Measurements from ENCODE around the gene PDE4C.
A peak's percentile ranks its signal among the peaks of the same experiment; 100 is the strongest.

Gene PDE4C

DNA sequence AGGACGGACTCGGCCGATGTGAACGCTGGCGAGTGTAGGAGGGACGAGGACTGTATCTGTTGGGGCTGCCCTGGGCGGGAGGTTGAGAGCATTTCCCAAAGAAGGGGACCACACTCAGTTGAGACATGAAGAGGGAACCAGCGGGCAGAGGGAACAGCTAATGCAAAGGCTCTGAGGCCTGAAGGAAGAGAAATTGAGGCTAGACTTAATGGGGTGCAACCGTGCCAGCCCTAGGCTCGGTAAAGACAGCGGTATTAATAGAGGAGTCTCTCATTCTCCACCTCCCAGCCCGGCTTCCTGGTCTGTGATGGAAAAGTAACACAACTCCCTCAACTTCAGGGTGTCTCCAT, 32.1 kb downstream of the PDE4C start:
- TF ChIP-seq, protein P1, sequence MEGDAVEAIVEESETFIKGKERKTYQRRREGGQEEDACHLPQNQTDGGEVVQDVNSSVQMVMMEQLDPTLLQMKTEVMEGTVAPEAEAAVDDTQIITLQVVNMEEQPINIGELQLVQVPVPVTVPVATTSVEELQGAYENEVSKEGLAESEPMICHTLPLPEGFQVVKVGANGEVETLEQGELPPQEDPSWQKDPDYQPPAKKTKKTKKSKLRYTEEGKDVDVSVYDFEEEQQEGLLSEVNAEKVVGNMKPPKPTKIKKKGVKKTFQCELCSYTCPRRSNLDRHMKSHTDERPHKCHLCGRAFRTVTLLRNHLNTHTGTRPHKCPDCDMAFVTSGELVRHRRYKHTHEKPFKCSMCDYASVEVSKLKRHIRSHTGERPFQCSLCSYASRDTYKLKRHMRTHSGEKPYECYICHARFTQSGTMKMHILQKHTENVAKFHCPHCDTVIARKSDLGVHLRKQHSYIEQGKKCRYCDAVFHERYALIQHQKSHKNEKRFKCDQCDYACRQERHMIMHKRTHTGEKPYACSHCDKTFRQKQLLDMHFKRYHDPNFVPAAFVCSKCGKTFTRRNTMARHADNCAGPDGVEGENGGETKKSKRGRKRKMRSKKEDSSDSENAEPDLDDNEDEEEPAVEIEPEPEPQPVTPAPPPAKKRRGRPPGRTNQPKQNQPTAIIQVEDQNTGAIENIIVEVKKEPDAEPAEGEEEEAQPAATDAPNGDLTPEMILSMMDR (IDR thresholded peaks at IDR 0.05) = no peak
- Histone ChIP-seq H3K27me3 (no peaks in the 10 kb centered on the region), H3K27ac (peak overlapping the region in 1 of 2 donors; percentile 86), H3K4me3 (peak overlapping the region; percentile 86 to 88), H3K4me1 (peaks cover 0 to 22% (median 16%) of the 10 kb centered on the region in 4 donors), H3K9me3 (no peaks in the 10 kb centered on the region), H3K36me3 (peaks cover 0 to 37% (median 33%) of the 10 kb centered on the region in 3 donors)
- intact Hi-C loops (cut with DNase I; ENCODE audit: low total_unique reads) = no loop called here
- DNase-seq = no peak

DNA sequence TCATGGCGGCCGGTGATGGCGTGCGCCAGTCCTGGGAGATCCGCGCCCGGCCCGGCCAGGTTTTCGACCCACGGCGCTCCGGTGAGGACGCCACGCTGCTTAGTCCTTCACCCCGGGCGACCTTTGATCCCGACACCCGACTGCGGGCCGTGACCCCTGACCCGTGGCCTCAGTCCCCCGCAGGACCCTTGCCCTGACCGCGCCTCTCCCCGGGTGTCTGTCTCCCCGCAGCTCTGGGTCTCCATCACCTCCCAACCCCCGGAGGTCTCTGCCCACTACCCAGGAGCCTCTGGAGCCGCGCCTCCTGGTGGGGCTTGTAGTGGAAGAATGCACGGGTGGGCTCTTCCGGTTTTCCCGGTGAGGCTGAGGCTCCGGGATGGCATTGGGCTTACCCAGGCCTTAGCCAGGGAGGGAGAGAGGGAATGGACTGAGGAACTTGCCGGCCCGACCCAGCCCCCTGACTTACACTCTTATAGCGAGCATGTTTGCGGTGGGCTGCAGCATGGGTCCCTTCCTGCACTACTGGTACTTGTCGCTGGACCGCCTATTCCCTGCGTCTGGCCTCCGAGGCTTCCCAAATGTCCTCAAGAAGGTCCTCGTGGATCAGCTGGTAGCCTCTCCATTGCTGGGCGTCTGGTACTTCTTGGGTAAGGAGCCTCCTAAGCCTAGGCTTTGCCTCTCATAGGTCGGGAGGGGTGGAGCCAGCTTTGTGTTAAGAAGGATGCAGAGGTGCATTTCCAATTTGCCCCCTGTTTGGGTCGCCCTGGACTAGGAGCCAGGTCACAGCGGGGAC, 32.7 kb downstream of the PDE4C start:
- H3K4me1 ChIP-seq = peaks cover 0 to 22% (median 16%) of the 10 kb centered on the region in 4 donors
- peak in 1 of 2 donors; percentile 76 for DNase-seq

DNA sequence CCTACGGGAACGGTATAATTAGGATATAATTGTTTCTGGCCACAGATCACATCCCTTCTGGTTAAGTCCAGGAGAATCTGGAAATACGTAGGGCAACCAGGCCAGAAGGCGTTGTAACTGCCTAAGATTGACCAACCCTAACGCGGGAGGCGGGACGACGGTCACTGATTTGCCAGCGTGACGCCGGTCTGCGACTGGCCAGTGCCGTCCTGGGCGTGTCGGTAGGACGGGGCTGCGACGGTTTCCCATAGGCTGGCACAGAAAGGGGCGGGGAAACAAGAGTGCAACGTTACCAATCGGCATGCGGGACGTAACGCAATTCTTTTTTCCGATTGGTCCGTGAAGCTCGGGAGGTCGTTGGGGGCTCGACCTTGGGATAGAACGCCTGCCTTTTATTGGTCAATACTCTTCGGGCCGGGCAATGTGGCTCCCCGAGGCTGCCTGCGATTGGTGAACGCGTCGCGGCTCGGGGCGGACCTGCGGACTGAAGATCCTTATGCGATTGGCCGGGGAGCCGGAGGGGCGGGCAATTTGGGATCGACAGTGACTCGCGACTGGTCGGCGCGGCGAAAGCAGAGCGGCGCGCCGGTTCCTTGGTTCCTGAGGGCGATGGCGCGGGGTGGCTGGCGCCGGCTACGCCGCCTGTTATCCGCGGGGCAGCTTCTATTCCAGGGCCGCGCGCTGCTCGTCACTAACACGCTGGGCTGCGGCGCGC, 33.4 kb downstream of the PDE4C start, which contains the start of gene MPV17L2:
Gene MPV17L2 (plus strand): TSS at position 546 of the 715 bp plus-strand sequence. CDS start 64 bp downstream, at position 610.
- Histone ChIP-seq H3K4me1 (peaks cover 0 to 22% (median 16%) of the 10 kb centered on the region in 4 donors), H3K9me3 (no peaks in the 10 kb centered on the region), H3K27me3 (no peaks in the 10 kb centered on the region), H3K4me3 (peak within 1 kb of the TSS; percentile 86 to 88), H3K36me3 (peaks cover 0 to 24% (median 21%) of the 10 kb centered on the region in 3 donors), H3K27ac (peak within 1 kb of the TSS; percentile 92 to 95)
- intact Hi-C loops (cut with DNase I; ENCODE audit: low total_unique reads) = no loop called here
- DNase-seq = peak; percentile 100
- TF ChIP-seq, protein P1 (IDR thresholded peaks at IDR 0.05) = peak in 1 of 2 experiments; percentile 45

More for the DNA sequence above, 32.7 kb downstream of the PDE4C start:
- Histone ChIP-seq H3K9me3 (no peaks in the 10 kb centered on the region), H3K27ac (peak overlapping the region; percentile 70 to 86), H3K27me3 (no peaks in the 10 kb centered on the region), H3K4me3 (peak overlapping the region; percentile 86 to 88), H3K36me3 (peaks cover 0 to 31% (median 28%) of the 10 kb centered on the region in 3 donors)
- TF ChIP-seq, protein P1 (IDR thresholded peaks at IDR 0.05) = no peak
- intact Hi-C loops (cut with DNase I; ENCODE audit: low total_unique reads) = no loop called here

DNA sequence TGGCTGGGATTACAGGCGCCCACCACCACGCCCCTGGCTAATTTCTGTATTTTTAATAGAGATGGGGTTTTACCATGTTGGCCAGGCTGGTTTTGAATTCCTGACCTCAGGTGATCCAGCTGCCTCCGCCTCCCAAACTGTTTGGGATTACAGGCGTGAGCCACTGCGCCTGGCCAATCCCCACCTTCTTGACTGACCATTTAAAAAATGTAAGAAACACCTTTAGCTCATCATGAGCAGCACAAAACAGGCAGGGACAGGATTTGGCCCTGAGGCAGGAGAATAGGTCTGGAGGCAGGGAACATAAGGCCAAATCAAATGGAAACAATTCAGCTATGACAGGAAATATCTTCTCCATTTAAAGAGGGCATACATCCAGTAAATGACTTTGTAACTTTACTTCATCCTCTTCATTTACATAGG, 34.6 kb downstream of the PDE4C start:
- Histone ChIP-seq H3K4me3 (peak overlapping the region; percentile 57 to 67), H3K27ac (peak overlapping the region; percentile 92 to 95), H3K4me1 (peaks cover 0 to 22% (median 16%) of the 10 kb centered on the region in 4 donors), H3K27me3 (peaks cover 0 to 3% of the 10 kb centered on the region in 2 donors), H3K36me3 (peaks cover 0 to 13% (median 12%) of the 10 kb centered on the region in 3 donors), H3K9me3 (no peaks in the 10 kb centered on the region)
- TF ChIP-seq, protein P1 (IDR thresholded peaks at IDR 0.05) = no peak
- intact Hi-C loops (cut with DNase I; ENCODE audit: low total_unique reads) = no loop called here
- no peak for DNase-seq

DNA sequence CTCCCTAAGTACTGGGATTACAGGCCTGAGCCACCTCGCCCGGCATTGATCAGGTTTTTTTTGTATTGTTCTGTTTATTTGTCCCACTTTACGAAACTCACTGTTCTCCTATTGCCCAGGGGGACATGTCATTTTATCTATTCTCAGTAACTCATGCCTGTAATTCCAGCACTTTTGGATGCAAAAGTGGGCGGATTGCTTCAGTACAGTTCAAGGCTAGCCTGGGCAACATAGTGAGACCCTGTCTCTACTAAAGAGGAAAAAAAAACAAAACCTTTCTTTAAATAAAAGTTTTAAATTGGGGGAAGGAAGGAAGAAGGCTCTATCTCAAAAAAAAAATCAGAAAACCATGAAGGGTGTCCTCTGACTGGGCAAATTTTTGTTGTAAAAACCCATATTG, 36.0 kb downstream of the PDE4C start:
- H3K9me3 ChIP-seq = no peaks in the 10 kb centered on the region
- intact Hi-C loops (cut with DNase I; ENCODE audit: low total_unique reads) = no loop called here
- TF ChIP-seq, protein P1 (IDR thresholded peaks at IDR 0.05) = no peak
- H3K4me1 ChIP-seq = peaks cover 0 to 22% (median 16%) of the 10 kb centered on the region in 4 donors
- no peak overlapping the region for H3K4me3 ChIP-seq
- H3K27me3 ChIP-seq = peaks cover 0 to 13% of the 10 kb centered on the region in 2 donors
- no peak for DNase-seq
- no peak overlapping the region for H3K27ac ChIP-seq
- no peaks in the 10 kb centered on the region for H3K36me3 ChIP-seq

Measured in tibial artery (tissue), 4 donors.